ENCODE results near the gene LAMA3. TPM values are rescaled to one million over a fixed set of nuclear protein-coding genes. Genes with fewer than 3 reads are reported as not detected.
A peak's percentile ranks its signal among the peaks of the same experiment; 100 is the strongest.

Gene LAMA3
- total and polyA plus RNA-seq, 5 donors, result 1.7 to 5.4 (median 4.2) TPM

- H3K4me1 ChIP-seq (ENCODE audit: control insufficient read depth, insufficient read depth, low read length), result peaks cover 3% of the 10 kb centered on the region
- no peak overlapping the region for H3K4me3 ChIP-seq (ENCODE audit: low read length)
- no peak for ATAC-seq
- intact Hi-C loops (cut with DNase I), result no loop called here
- no peak overlapping the region for H3K27ac ChIP-seq (ENCODE audit: low read length)
- H3K27me3 ChIP-seq (ENCODE audit: control insufficient read depth, insufficient read depth), result no peaks in the 10 kb centered on the region
- no peaks in the 10 kb centered on the region for H3K9me3 ChIP-seq (ENCODE audit: control insufficient read depth, low read length)
- no peak for DNase-seq
- 96% methylated on average over 2 of the region's 2 CpGs for WGBS
Observed at GRCh38 chr18:23880931-23881617, 191.8 kb downstream of the LAMA3 start.

- ATAC-seq, result no peak
- intact Hi-C loops (cut with DNase I), result no loop called here
- H3K4me1 ChIP-seq (ENCODE audit: control insufficient read depth, insufficient read depth, low read length), result peaks cover 3% of the 10 kb centered on the region
- 67% methylated on average over 8 of the region's 8 CpGs for WGBS
- H3K27ac ChIP-seq (ENCODE audit: low read length), result no peak overlapping the region
- DNase-seq, result peak in 1 of 3 donors; percentile 56
- no peaks in the 10 kb centered on the region for H3K27me3 ChIP-seq (ENCODE audit: control insufficient read depth, insufficient read depth)
- H3K9me3 ChIP-seq (ENCODE audit: control insufficient read depth, low read length), result no peaks in the 10 kb centered on the region
- no peak overlapping the region for H3K4me3 ChIP-seq (ENCODE audit: low read length)
Observed at GRCh38 chr18:23881778-23882177, 192.5 kb downstream of the LAMA3 start.

GRCh38 chr18:23882616-23883276 lies 193.5 kb downstream of the LAMA3 start:
- DNase-seq, result no peak
- H3K27ac ChIP-seq (ENCODE audit: low read length), result peak overlapping the region; percentile 33
- H3K9me3 ChIP-seq (ENCODE audit: control insufficient read depth, low read length), result no peaks in the 10 kb centered on the region
- intact Hi-C loops (cut with DNase I), result no loop called here
- H3K4me1 ChIP-seq (ENCODE audit: control insufficient read depth, insufficient read depth, low read length), result peaks cover 3% of the 10 kb centered on the region
- H3K4me3 ChIP-seq (ENCODE audit: low read length), result no peak overlapping the region
- ATAC-seq, result no peak
- no peaks in the 10 kb centered on the region for H3K27me3 ChIP-seq (ENCODE audit: control insufficient read depth, insufficient read depth)
- WGBS, result 88% methylated on average over 4 of the region's 4 CpGs

GRCh38 chr18:23883277-23883790 lies 194.1 kb downstream of the LAMA3 start:
- H3K9me3 ChIP-seq (ENCODE audit: control insufficient read depth, low read length), result no peaks in the 10 kb centered on the region
- intact Hi-C loops (cut with DNase I), result no loop called here
- peaks cover 3% of the 10 kb centered on the region for H3K4me1 ChIP-seq (ENCODE audit: control insufficient read depth, insufficient read depth, low read length)
- no peaks in the 10 kb centered on the region for H3K27me3 ChIP-seq (ENCODE audit: control insufficient read depth, insufficient read depth)
- DNase-seq, result peak in 1 of 3 donors; percentile 46
- H3K27ac ChIP-seq (ENCODE audit: low read length), result no peak overlapping the region
- H3K4me3 ChIP-seq (ENCODE audit: low read length), result no peak overlapping the region
- 79% methylated on average over 3 of the region's 3 CpGs for WGBS
- ATAC-seq, result peak; percentile 49 to 50

- Histone ChIP-seq H3K27me3 (ENCODE audit: control insufficient read depth, insufficient read depth) (no peaks in the 10 kb centered on the region), H3K27ac (ENCODE audit: low read length) (peak overlapping the region; percentile 33), H3K9me3 (ENCODE audit: control insufficient read depth, low read length) (no peaks in the 10 kb centered on the region), H3K4me1 (ENCODE audit: control insufficient read depth, insufficient read depth, low read length) (peaks cover 3% of the 10 kb centered on the region), H3K4me3 (ENCODE audit: low read length) (no peak overlapping the region)
- WGBS, result 84% methylated on average over 13 of the region's 13 CpGs
- ATAC-seq, result peak; percentile 15 to 43
- intact Hi-C loops (cut with DNase I), result no loop called here
- peak in 2 of 3 donors; percentile 47 to 62 for DNase-seq
Observed at GRCh38 chr18:23884681-23885375, 195.6 kb downstream of the LAMA3 start.

GRCh38 chr18:23885750-23886149 lies 196.5 kb downstream of the LAMA3 start:
- ATAC-seq, result no peak
- no peak for DNase-seq
- Histone ChIP-seq H3K27me3 (ENCODE audit: control insufficient read depth, insufficient read depth) (no peaks in the 10 kb centered on the region), H3K4me3 (ENCODE audit: low read length) (no peak overlapping the region), H3K27ac (ENCODE audit: low read length) (no peak overlapping the region), H3K9me3 (ENCODE audit: control insufficient read depth, low read length) (no peaks in the 10 kb centered on the region), H3K4me1 (ENCODE audit: control insufficient read depth, insufficient read depth, low read length) (peaks cover 3% of the 10 kb centered on the region)
- 41% methylated on average over 2 of the region's 2 CpGs for WGBS
- intact Hi-C loops (cut with DNase I), result no loop called here

GRCh38 chr18:23887035-23887434 lies 197.8 kb downstream of the LAMA3 start:
- intact Hi-C loops (cut with DNase I), result no loop called here
- Histone ChIP-seq H3K4me3 (ENCODE audit: low read length) (no peak overlapping the region), H3K27me3 (ENCODE audit: control insufficient read depth, insufficient read depth) (no peaks in the 10 kb centered on the region), H3K9me3 (ENCODE audit: control insufficient read depth, low read length) (no peaks in the 10 kb centered on the region), H3K4me1 (ENCODE audit: control insufficient read depth, insufficient read depth, low read length) (peaks cover 3% of the 10 kb centered on the region), H3K27ac (ENCODE audit: low read length) (peak overlapping the region; percentile 9)
- 74% methylated on average over 3 of the region's 3 CpGs for WGBS
- no peak for ATAC-seq
- DNase-seq, result no peak

- Histone ChIP-seq H3K4me1 (ENCODE audit: control insufficient read depth, insufficient read depth, low read length) (peaks cover 3% of the 10 kb centered on the region), H3K4me3 (ENCODE audit: low read length) (no peak overlapping the region), H3K27me3 (ENCODE audit: control insufficient read depth, insufficient read depth) (no peaks in the 10 kb centered on the region), H3K27ac (ENCODE audit: low read length) (no peak overlapping the region), H3K9me3 (ENCODE audit: control insufficient read depth, low read length) (no peaks in the 10 kb centered on the region)
- ATAC-seq, result peak; percentile 50 to 53
- DNase-seq, result peak; percentile 52 to 80 (median 62)
- intact Hi-C loops (cut with DNase I), result no loop called here
- WGBS, result 59% methylated on average over 2 of the region's 2 CpGs
Observed at GRCh38 chr18:23887493-23887892, 198.2 kb downstream of the LAMA3 start.

GRCh38 chr18:23888881-23889280 lies 199.6 kb downstream of the LAMA3 start:
- no peak overlapping the region for H3K4me3 ChIP-seq (ENCODE audit: low read length)
- ATAC-seq, result no peak
- 80% methylated on average over 1 of the region's 1 CpG for WGBS
- H3K4me1 ChIP-seq (ENCODE audit: control insufficient read depth, insufficient read depth, low read length), result no peaks in the 10 kb centered on the region
- H3K9me3 ChIP-seq (ENCODE audit: control insufficient read depth, low read length), result no peaks in the 10 kb centered on the region
- H3K27me3 ChIP-seq (ENCODE audit: control insufficient read depth, insufficient read depth), result no peaks in the 10 kb centered on the region
- no peak overlapping the region for H3K27ac ChIP-seq (ENCODE audit: low read length)
- no peak for DNase-seq
- intact Hi-C loops (cut with DNase I), result no loop called here

- Histone ChIP-seq H3K4me3 (ENCODE audit: low read length) (no peak overlapping the region), H3K27ac (ENCODE audit: low read length) (no peak overlapping the region), H3K9me3 (ENCODE audit: control insufficient read depth, low read length) (no peaks in the 10 kb centered on the region), H3K27me3 (ENCODE audit: control insufficient read depth, insufficient read depth) (no peaks in the 10 kb centered on the region), H3K4me1 (ENCODE audit: control insufficient read depth, insufficient read depth, low read length) (no peaks in the 10 kb centered on the region)
- intact Hi-C loops (cut with DNase I), result no loop called here
- ATAC-seq (no peak), DNase-seq (peak in 1 of 3 donors; percentile 28)
- 90% methylated on average over 5 of the region's 5 CpGs for WGBS
Observed at GRCh38 chr18:23889907-23890306, 200.7 kb downstream of the LAMA3 start.

GRCh38 chr18:23890589-23890988 lies 201.3 kb downstream of the LAMA3 start:
- H3K9me3 ChIP-seq (ENCODE audit: control insufficient read depth, low read length), result no peaks in the 10 kb centered on the region
- no peak overlapping the region for H3K4me3 ChIP-seq (ENCODE audit: low read length)
- no peaks in the 10 kb centered on the region for H3K27me3 ChIP-seq (ENCODE audit: control insufficient read depth, insufficient read depth)
- H3K27ac ChIP-seq (ENCODE audit: low read length), result no peak overlapping the region
- ATAC-seq, result no peak
- intact Hi-C loops (cut with DNase I), result no loop called here
- no peaks in the 10 kb centered on the region for H3K4me1 ChIP-seq (ENCODE audit: control insufficient read depth, insufficient read depth, low read length)
- DNase-seq, result no peak

Measured in right cardiac atrium (tissue), 5 donors.